Bladder microvascular endothelial cell (primary cell): ENCODE measurements around the gene ZNF665. TPM values are rescaled to one million over a fixed set of nuclear protein-coding genes. Genes with fewer than 3 reads are reported as not detected.

Experiments
- total RNA-seq: library from RNA; depleted of rRNA; stranded (reverse); fragments of >200 nt; gene quantifications from 2 replicates; pipeline ENCODE4 v1.2.3, GENCODE V29; 2014

ZNF665 gene
- total RNA-seq, result 1.6 and 2.3 TPM in 2 replicates

GRCh38 chr19:53192771-53193534 lies at the start of gene ZNF665:
Gene ZNF665, minus strand, starts transcription at chr19:53193358. Its CDS starts 10,460 bp downstream, at chr19:53182898.

GRCh38 chr19:53132141-53132991 lies 60.8 kb downstream of the ZNF665 start, which contains the start of gene ZNF415:
Gene ZNF415, minus strand, starts transcription at chr19:53132910. Its CDS starts 10,234 bp downstream, at chr19:53122676.

Other genes starting within 250 kb of the ZNF665 start
- 6.3 and 9.4 TPM in 2 replicates for gene ZNF816, start 230.5 kb downstream of the ZNF665 start, total RNA-seq
- not detected in 2 replicates for gene ERVV-1, start 179.4 kb downstream of the ZNF665 start, total RNA-seq
- not detected in 2 replicates for gene ERVV-2, start 148.6 kb downstream of the ZNF665 start, total RNA-seq
- 11.7 and 28.2 TPM in 2 replicates for gene ZNF160, start 89.9 kb downstream of the ZNF665 start, total RNA-seq
- 2.3 and 2.9 TPM in 2 replicates for gene ZNF415, start 60.4 kb downstream of the ZNF665 start, total RNA-seq
- 5.7 and 8.3 TPM in 2 replicates for gene ZNF347, start 34.3 kb downstream of the ZNF665 start, total RNA-seq
- gene ZNF677, start 61.5 kb upstream of the ZNF665 start, total RNA-seq, result 10.4 and 23.4 TPM in 2 replicates
- under 0.01 TPM in 1 of 2 replicates, not detected in the other for gene VN1R2, start 64.9 kb upstream of the ZNF665 start, total RNA-seq
- not detected in 2 replicates for gene VN1R4, start 74.4 kb upstream of the ZNF665 start, total RNA-seq
- gene ZNF845, start 140.4 kb upstream of the ZNF665 start, total RNA-seq, result 6.0 and 10.5 TPM in 2 replicates
- 5.0 and 8.6 TPM in 2 replicates for gene ZNF525, start 172.3 kb upstream of the ZNF665 start, total RNA-seq
- gene ZNF765, start 201.8 kb upstream of the ZNF665 start, total RNA-seq, result 10.0 and 18.0 TPM in 2 replicates
- 6.2 and 11.4 TPM in 2 replicates for gene ZNF761, start 238.6 kb upstream of the ZNF665 start, total RNA-seq